DND-41 (cell line): ENCODE data around the gene H2BW2.

ENCODE experiments used
- EZH2 ChIP-seq: IDR thresholded peaks from 3 replicates; pipeline ENCODE4 v1.6.1; 2012; ENCODE audit warnings: borderline replicate concordance, low read depth, mild to moderate bottlenecking, moderate library complexity, low read length, inconsistent platforms; ENCODE audit not compliant: severe bottlenecking
- TF ChIP-seq, protein P1 (sequence below): IDR thresholded peaks from 2 replicates; pipeline ENCODE4 v1.5.1; 2012; ENCODE audit warnings: borderline replicate concordance, low read length, moderate library complexity, mild to moderate bottlenecking; ENCODE audit not compliant: poor library complexity, severe bottlenecking; ENCODE audit errors: extremely low read depth

DNA sequence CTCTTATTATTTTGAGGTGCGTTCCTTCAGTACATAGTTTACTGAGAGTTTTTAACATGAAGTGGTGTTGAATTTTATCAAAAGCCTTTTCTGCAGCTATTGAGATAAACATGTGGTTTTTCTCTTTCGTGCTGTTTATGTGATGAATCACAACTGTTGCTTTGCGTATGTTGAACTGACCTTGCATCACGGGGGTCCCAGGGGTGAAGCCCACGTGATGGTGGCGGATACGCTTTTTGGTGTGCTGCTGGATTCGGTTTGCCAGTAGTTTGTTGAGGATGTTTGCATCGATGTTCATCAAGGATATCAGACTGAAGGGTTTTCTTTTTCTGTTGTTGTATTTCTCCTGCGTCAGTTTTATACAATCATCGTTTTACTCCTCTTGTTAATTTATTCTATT, 21.6 kb upstream of the H2BW2 start:
- TF ChIP-seq, protein P1, sequence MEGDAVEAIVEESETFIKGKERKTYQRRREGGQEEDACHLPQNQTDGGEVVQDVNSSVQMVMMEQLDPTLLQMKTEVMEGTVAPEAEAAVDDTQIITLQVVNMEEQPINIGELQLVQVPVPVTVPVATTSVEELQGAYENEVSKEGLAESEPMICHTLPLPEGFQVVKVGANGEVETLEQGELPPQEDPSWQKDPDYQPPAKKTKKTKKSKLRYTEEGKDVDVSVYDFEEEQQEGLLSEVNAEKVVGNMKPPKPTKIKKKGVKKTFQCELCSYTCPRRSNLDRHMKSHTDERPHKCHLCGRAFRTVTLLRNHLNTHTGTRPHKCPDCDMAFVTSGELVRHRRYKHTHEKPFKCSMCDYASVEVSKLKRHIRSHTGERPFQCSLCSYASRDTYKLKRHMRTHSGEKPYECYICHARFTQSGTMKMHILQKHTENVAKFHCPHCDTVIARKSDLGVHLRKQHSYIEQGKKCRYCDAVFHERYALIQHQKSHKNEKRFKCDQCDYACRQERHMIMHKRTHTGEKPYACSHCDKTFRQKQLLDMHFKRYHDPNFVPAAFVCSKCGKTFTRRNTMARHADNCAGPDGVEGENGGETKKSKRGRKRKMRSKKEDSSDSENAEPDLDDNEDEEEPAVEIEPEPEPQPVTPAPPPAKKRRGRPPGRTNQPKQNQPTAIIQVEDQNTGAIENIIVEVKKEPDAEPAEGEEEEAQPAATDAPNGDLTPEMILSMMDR, result no peak
- no peak for TF ChIP-seq EZH2
